IPS-NIHi11 (cell line): ENCODE data around the gene SIRPG.
"Not testable (repeated sequence)": the region's sequence is repeated elsewhere in the genome, so short reads cannot be mapped to it uniquely, and the experiment has no call there.

ENCODE experiments used
- DNase-seq: peaks from one replicate; pipeline ENCODE4 v3.0.0; 2012; ENCODE audit warnings: mixed read lengths, low spot score

The SIRPG gene

GRCh38 chr20:1671891-1672669 is 14.5 kb upstream of the SIRPG start:
- DNase-seq: no peak

- DNase-seq: no peak
Observed at GRCh38 chr20:1669304-1669703, 11.7 kb upstream of the SIRPG start.

GRCh38 chr20:1667502-1668085 is 10.0 kb upstream of the SIRPG start:
- no peak for DNase-seq

GRCh38 chr20:1666802-1667201 is 9.2 kb upstream of the SIRPG start:
- DNase-seq: no peak

GRCh38 chr20:1665345-1665744 is 7.8 kb upstream of the SIRPG start:
- DNase-seq: no peak

- no peak for DNase-seq
Observed at GRCh38 chr20:1664911-1665310, 7.3 kb upstream of the SIRPG start.

GRCh38 chr20:1663917-1664316 is 6.3 kb upstream of the SIRPG start:
- DNase-seq: no peak

GRCh38 chr20:1661542-1662299 is 4.1 kb upstream of the SIRPG start:
- no peak for DNase-seq

GRCh38 chr20:1660246-1660645 is 2.7 kb upstream of the SIRPG start:
- DNase-seq: no peak

GRCh38 chr20:1656844-1657243 is 735 bp downstream of the SIRPG start:
- no peak for DNase-seq

GRCh38 chr20:1654996-1655395 is 2.6 kb downstream of the SIRPG start:
- no peak for DNase-seq

- no peak for DNase-seq
Observed at GRCh38 chr20:1652960-1653359, 4.6 kb downstream of the SIRPG start.

- DNase-seq: no peak
Observed at GRCh38 chr20:1652104-1652503, 5.5 kb downstream of the SIRPG start.

GRCh38 chr20:1651268-1652058 is 6.1 kb downstream of the SIRPG start:
- DNase-seq: no peak

GRCh38 chr20:1648101-1648500 is 9.5 kb downstream of the SIRPG start:
- DNase-seq: no peak

GRCh38 chr20:1646975-1647431 is 10.6 kb downstream of the SIRPG start:
- DNase-seq: no peak

GRCh38 chr20:1644101-1644962 is 13.2 kb downstream of the SIRPG start:
- DNase-seq: no peak

GRCh38 chr20:1638643-1639042 is 18.9 kb downstream of the SIRPG start:
- not testable (repeated sequence) for DNase-seq

GRCh38 chr20:1637755-1638154 is 19.8 kb downstream of the SIRPG start:
- no peak for DNase-seq

GRCh38 chr20:1637226-1637625 is 20.4 kb downstream of the SIRPG start:
- DNase-seq: no peak

- DNase-seq: no peak
Observed at GRCh38 chr20:1636621-1637020, 21.0 kb downstream of the SIRPG start.
